H1 (cell line): ENCODE data around the gene ARHGEF4. TPM values are rescaled to one million over a fixed set of nuclear protein-coding genes. Genes with fewer than 3 reads are reported as not detected.

Source experiments
- CTCF ChIA-PET: fragments of 300-600 bp; sonication (Branson Sonifier 250); formaldehyde crosslinking; loops from one replicate; lab custom pipeline; 2021; ENCODE audit not compliant: partially characterized antibody; lab: Charles Lee
- POLR2A ChIA-PET: fragments of 300-600 bp; sonication (Branson Sonifier 250); formaldehyde crosslinking; loops from one replicate; lab custom pipeline; 2021; ENCODE audit warnings: inconsistent platforms; ENCODE audit not compliant: partially characterized antibody; lab: Charles Lee
- DNase-seq, 2 experiments: peaks; one replicate each; pipeline versions ENCODE4 v3.0.0 to v3.0.0-alpha.2; 2010 to 2022; ENCODE audit warnings: low spot score in 2 of 2, low read depth in 1 of 2, mixed read lengths in 1 of 2
- FAIRE-seq: peaks from 2 replicates; lab custom pipeline; 2011; peaks lifted over from hg19 to GRCh38; lab: Jason Lieb, UNC
- H2AFZ ChIP-seq: 2 replicates; pipeline ENCODE4 v1.8.1; 2012; ENCODE audit warnings: low read length, inconsistent platforms
- H2AK5ac ChIP-seq: 2 replicates; pipeline ENCODE4 v1.6.1; 2013; ENCODE audit warnings: low read depth, low read length
- H2BK120ac ChIP-seq: replicated peaks from 2 replicates; pipeline ENCODE3; 2013; ENCODE audit warnings: low read depth, low read length, inconsistent platforms
- H2BK12ac ChIP-seq: 2 replicates; pipeline ENCODE4 v1.6.1; 2013; ENCODE audit warnings: low read depth, low read length
- H2BK15ac ChIP-seq: 2 replicates; pipeline ENCODE4 v1.6.1; 2013; ENCODE audit warnings: low read length
- H2BK20ac ChIP-seq: 2 replicates; pipeline ENCODE4 v1.6.1; 2013; ENCODE audit warnings: low read length
- H2BK5ac ChIP-seq: 2 replicates; pipeline ENCODE4 v1.6.1; 2013; ENCODE audit warnings: low read depth, low read length
- H3K14ac ChIP-seq: 2 replicates; pipeline ENCODE4 v1.6.1; 2013; ENCODE audit warnings: inconsistent platforms; ENCODE audit not compliant: insufficient read length
- H3K18ac ChIP-seq: 2 replicates; pipeline ENCODE4 v1.6.1; 2013; ENCODE audit warnings: low read length; ENCODE audit errors: extremely low read depth
- H3K23ac ChIP-seq: 2 replicates; pipeline ENCODE4 v1.6.1; 2013; ENCODE audit warnings: inconsistent platforms; ENCODE audit not compliant: insufficient read length
- H3K23me2 ChIP-seq: 2 replicates; pipeline ENCODE4 v1.6.1; 2013; ENCODE audit warnings: low read depth, low read length
- H3K27ac ChIP-seq: 2 replicates; pipeline ENCODE4 v1.6.1; 2011; ENCODE audit warnings: low read depth, low read length, inconsistent platforms
- H3K27me3 ChIP-seq, 4 experiments: replicated peaks in 1 of 4; 1 replicate in 1 of 4; 2 replicates in 3 of 4; pipeline versions ENCODE4 v1.6.1 to v1.8.1; 2011 to 2013; ENCODE audit warnings: low read length in 3 of 4, mild to moderate bottlenecking in 3 of 4, inconsistent platforms in 2 of 4, mixed read lengths in 2 of 4, moderate library complexity in 1 of 4; ENCODE audit not compliant: control insufficient read depth in 3 of 4, insufficient read depth in 3 of 4; ENCODE audit errors: extremely low read depth in 1 of 4
- H3K36me3 ChIP-seq, 4 experiments: 2 replicates each; pipeline versions ENCODE4 v1.6.1 to v1.8.1; 2011 to 2013; ENCODE audit warnings: mild to moderate bottlenecking in 4 of 4, low read length in 3 of 4, moderate library complexity in 2 of 4, control low read depth in 1 of 4, inconsistent platforms in 1 of 4; ENCODE audit not compliant: insufficient read depth in 4 of 4, control insufficient read depth in 2 of 4
- H3K4ac ChIP-seq: replicated peaks from 2 replicates; pipeline ENCODE3; 2013; ENCODE audit warnings: low read length, low read depth, mixed read lengths, inconsistent platforms; ENCODE audit not compliant: insufficient read length
- H3K4me1 ChIP-seq, 4 experiments: replicated peaks in 1 of 4; 1 replicate in 1 of 4; 2 replicates in 3 of 4; pipeline versions ENCODE4 v1.6.1 to v1.8.1; 2011 to 2013; ENCODE audit warnings: low read length in 3 of 4, inconsistent platforms in 2 of 4, mixed read lengths in 1 of 4; ENCODE audit not compliant: insufficient read depth in 4 of 4, control insufficient read depth in 3 of 4
- H3K4me2 ChIP-seq, 2 experiments: 2 replicates each; pipeline versions ENCODE4 v1.6.1 to v1.8.1; 2011 to 2013; ENCODE audit warnings: low read depth in 2 of 2, low read length in 2 of 2, control low read depth in 1 of 2, inconsistent platforms in 1 of 2, mild to moderate bottlenecking in 1 of 2; ENCODE audit not compliant: insufficient read depth in 1 of 2
- H3K4me3 ChIP-seq, 4 experiments: fragments of 200-600, 300-600 bp in 1 of 4; sonication (generic), shearing (Covaris generic), sonication (Bioruptor Twin) in 1 of 4; 2 replicates each; pipeline versions ENCODE4 v1.5.1 to v1.8.1; 2011 to 2016; ENCODE audit warnings: low read length in 4 of 4, low read depth in 3 of 4, control low read depth in 2 of 4, inconsistent platforms in 2 of 4, mild to moderate bottlenecking in 2 of 4, mixed read lengths in 1 of 4, moderate library complexity in 1 of 4; ENCODE audit not compliant: insufficient read depth in 2 of 4; ENCODE audit errors: extremely low read depth in 1 of 4
- H3K56ac ChIP-seq: replicated peaks from 2 replicates; pipeline ENCODE3; 2013; ENCODE audit warnings: low read depth, mild to moderate bottlenecking, mixed read lengths, low read length, inconsistent platforms; ENCODE audit not compliant: insufficient read length
- H3K79me1 ChIP-seq: 2 replicates; pipeline ENCODE4 v1.6.1; 2013; ENCODE audit warnings: low read depth, low read length, control low read depth
- H3K79me2 ChIP-seq, 2 experiments: 2 replicates each; pipeline versions ENCODE4 v1.6.1 to v1.8.1; 2012 to 2013; ENCODE audit warnings: low read length in 2 of 2, mild to moderate bottlenecking in 2 of 2, inconsistent platforms in 1 of 2; ENCODE audit not compliant: insufficient read depth in 2 of 2, control insufficient read depth in 1 of 2
- H3K9ac ChIP-seq, 4 experiments: replicated peaks in 1 of 4; 1 replicate in 1 of 4; 2 replicates in 3 of 4; pipeline versions ENCODE4 v1.6.1 to v1.8.1; 2011 to 2013; ENCODE audit warnings: low read depth in 3 of 4, low read length in 3 of 4, control low read depth in 2 of 4, mild to moderate bottlenecking in 2 of 4, moderate library complexity in 2 of 4, inconsistent platforms in 1 of 4; ENCODE audit errors: extremely low read depth in 1 of 4
- H3K9me3 ChIP-seq, 2 experiments: 2 replicates each; pipeline versions ENCODE4 v1.6.1 to v1.8.1; 2012 to 2013; ENCODE audit warnings: mild to moderate bottlenecking in 2 of 2, moderate library complexity in 2 of 2, control low read depth in 1 of 2, inconsistent platforms in 1 of 2, low read depth in 1 of 2, low read length in 1 of 2, mixed read lengths in 1 of 2; ENCODE audit not compliant: insufficient read depth in 2 of 2
- H4K20me1 ChIP-seq, 2 experiments: replicated peaks in 1 of 2; 2 replicates each; pipeline versions ENCODE3 to v1.8.1; 2011 to 2013; ENCODE audit warnings: inconsistent platforms in 2 of 2, low read length in 2 of 2, mild to moderate bottlenecking in 1 of 2; ENCODE audit not compliant: insufficient read depth in 2 of 2, control insufficient read depth in 1 of 2
- H4K5ac ChIP-seq: 2 replicates; pipeline ENCODE4 v1.6.1; 2013; ENCODE audit warnings: low read length, low read depth, mixed read lengths, inconsistent platforms; ENCODE audit not compliant: insufficient read length
- H4K8ac ChIP-seq: 2 replicates; pipeline ENCODE4 v1.8.0; 2013; ENCODE audit warnings: mild to moderate bottlenecking, moderate library complexity, low read length, inconsistent platforms; ENCODE audit not compliant: insufficient read depth; ENCODE audit errors: extremely low read depth
- H4K91ac ChIP-seq: replicated peaks from 2 replicates; pipeline ENCODE3; 2013; ENCODE audit warnings: low read length, mixed read lengths, inconsistent platforms; ENCODE audit not compliant: insufficient read length
- EP300 ChIP-seq, 2 experiments: IDR thresholded peaks; 1 replicate in 1 of 2; 2 replicates in 1 of 2; pipeline ENCODE4 v1.6.1; 2011 to 2012; ENCODE audit warnings: low read depth in 2 of 2, low read length in 2 of 2, mild to moderate bottlenecking in 2 of 2, borderline replicate concordance in 1 of 2, inconsistent platforms in 1 of 2, moderate library complexity in 1 of 2
- FOSL1 ChIP-seq: IDR thresholded peaks from 2 replicates; pipeline ENCODE4 v1.6.1; 2011; ENCODE audit warnings: mild to moderate bottlenecking, low read depth, low read length, moderate library complexity; ENCODE audit not compliant: insufficient read depth
- PHF8 ChIP-seq: fragments of 200-600 bp; sonication (generic); conservative IDR thresholded peaks from 2 replicates; pipeline ENCODE4 v1.7.1; 2012; ENCODE audit warnings: low read depth, mild to moderate bottlenecking, inconsistent platforms, low read length, moderate library complexity
- SUZ12 ChIP-seq: fragments of 200-600 bp; sonication (generic); IDR thresholded peaks from 2 replicates; pipeline ENCODE4 v1.6.1; 2012; ENCODE audit warnings: mild to moderate bottlenecking, inconsistent platforms, low read length, moderate library complexity, mixed read lengths
- TCF12 ChIP-seq: IDR thresholded peaks from 2 replicates; pipeline ENCODE4 v1.6.1; 2011; ENCODE audit warnings: low read depth, mild to moderate bottlenecking, low read length
- TEAD4 ChIP-seq: IDR thresholded peaks from 2 replicates; pipeline ENCODE4 v1.6.1; 2012; ENCODE audit warnings: low read depth, low read length, inconsistent platforms, mixed read lengths
- WGBS, 2 experiments: shearing (Covaris generic) in 1 of 2; methylation state at CpG; one replicate each; pipeline versions ENCODE4 v1.1.6 to v1.1.7; 2013 to 2015; ENCODE audit warnings: low lambda C conversion rate in 2 of 2, mixed read lengths in 2 of 2, inconsistent platforms in 1 of 2, low coverage in 1 of 2, missing lambda C conversion rate in 1 of 2; ENCODE audit not compliant: insufficient replicate concordance in 2 of 2, insufficient coverage in 1 of 2, insufficient read length in 1 of 2; ENCODE audit errors: extremely low coverage in 1 of 2, missing lambda C conversion rate in 1 of 2; 5-methylcytosine and 5-hydroxymethylcytosine counted together
- polyA plus RNA-seq, 7 experiments: library from polyadenylated mRNA; depleted of rRNA in 3 of 7; stranded (reverse) in 5 of 7; unstranded in 2 of 7; fragments of >200 nt in 5 of 7; fragments of 200-250 nt in 2 of 7; gene quantifications; 1 replicate in 5 of 7; 2 replicates in 1 of 7; 4 replicates in 1 of 7; pipeline versions ENCODE4 v1.2.1 to v1.2.3, GENCODE V29; 2011 to 2013; ENCODE audit warnings: missing spikeins in 2 of 7, mixed read lengths in 2 of 7
- total RNA-seq: library from RNA; stranded (reverse); fragmentation: NEBNext Ultra II Directional; extraction: Animal tissue kit (Norgen Biotek cat#: 25700); gene quantifications from 2 replicates; pipeline ENCODE4 v1.2.1, GENCODE V29; 2021
- TF ChIP-seq, protein P1 (sequence below): IDR thresholded peaks from 2 replicates; pipeline ENCODE4 v1.6.1; 2012; ENCODE audit warnings: inconsistent platforms

The ARHGEF4 gene
- total and polyA plus RNA-seq, 2 of the 8 experiments (the other 6 are each of a cell fraction or from before 2014, with no cell fraction given), result 10.6 to 14.6 TPM

DNA sequence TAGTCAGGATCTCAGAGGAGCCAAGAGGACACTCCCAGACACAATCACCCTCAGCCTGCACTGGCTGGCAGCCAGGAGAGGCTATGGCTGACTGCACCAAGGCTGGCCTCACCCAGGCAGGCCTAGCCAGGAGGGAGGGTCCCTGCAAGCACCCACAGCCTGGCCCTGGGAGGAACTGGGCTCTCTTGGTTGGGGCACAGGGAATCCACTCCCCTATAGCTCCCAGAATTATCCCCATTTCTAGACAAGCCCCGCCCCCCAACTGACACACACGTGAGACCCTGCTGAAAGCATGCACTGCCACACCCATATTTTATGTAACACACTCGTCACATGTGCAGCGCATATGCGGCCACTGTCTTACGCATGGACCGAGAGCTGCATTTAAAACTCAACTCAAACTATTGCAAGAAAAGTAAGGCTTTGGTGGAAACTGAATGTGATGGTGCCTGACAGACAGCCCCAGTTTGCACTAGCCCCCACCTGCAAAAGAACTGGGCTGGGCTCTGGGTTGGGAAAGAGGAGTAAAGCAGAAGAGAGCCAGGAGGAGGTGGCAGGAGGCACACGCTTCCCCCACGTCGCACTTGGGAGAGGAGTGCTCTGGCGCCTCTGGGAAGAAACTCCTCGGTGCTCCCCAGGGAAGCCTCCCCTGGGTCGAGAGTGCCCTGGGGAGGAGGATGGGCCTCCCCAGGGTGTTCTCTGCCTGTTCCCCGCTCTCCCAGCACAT lies 28.9 kb upstream of the ARHGEF4 start:
- H2BK120ac ChIP-seq, result no peak overlapping the region
- no peak overlapping the region for H3K27ac ChIP-seq
- no peak overlapping the region for H4K5ac ChIP-seq
- no peak overlapping the region for H3K4me3 ChIP-seq
- ChIA-PET POLR2A (interaction anchor here (1.0 to 1.2 kb wide), 2 partner anchors 38 to 46 kb away, joined by 3 read pairs; no protein-coding TSS in a partner anchor), CTCF (interaction anchor here (1.3 to 1.8 kb wide), 4 partner anchors 10 to 66 kb away, joined by 3 to 4 read pairs (median 4); no protein-coding TSS in a partner anchor)
- H4K8ac ChIP-seq, result no peak overlapping the region
- H3K14ac ChIP-seq, result no peak overlapping the region
- no peaks in the 10 kb centered on the region for H3K79me1 ChIP-seq
- no peak overlapping the region for H3K18ac ChIP-seq
- H3K4me1 ChIP-seq, result peaks cover 0 to 2% (median 0%) of the 10 kb centered on the region in 4 experiments; a peak in 1 of 7 replicates
- no peaks in the 10 kb centered on the region for H3K23me2 ChIP-seq
- H3K4me2 ChIP-seq, result no peak overlapping the region
- no peaks in the 10 kb centered on the region for H3K79me2 ChIP-seq
- TF ChIP-seq PHF8, result no peak
- no peak for TF ChIP-seq FOSL1
- TF ChIP-seq EP300 (IDR thresholded peaks at IDR 0.05; ENCODE audit: borderline replicate concordance in 1 of 2, low read depth in 2 of 2, low read length in 2 of 2), result no peak
- TF ChIP-seq, protein P1, sequence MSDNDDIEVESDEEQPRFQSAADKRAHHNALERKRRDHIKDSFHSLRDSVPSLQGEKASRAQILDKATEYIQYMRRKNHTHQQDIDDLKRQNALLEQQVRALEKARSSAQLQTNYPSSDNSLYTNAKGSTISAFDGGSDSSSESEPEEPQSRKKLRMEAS, result no peak
- no peak for TF ChIP-seq SUZ12
- no peak for TF ChIP-seq TEAD4
- TF ChIP-seq TCF12, result no peak
- TF ChIP-seq, all 59 proteins: peak for 0
- no peak for DNase-seq
- Histone ChIP-seq H3K23ac (no peak overlapping the region), H4K20me1 (no peaks in the 10 kb centered on the region), H3K27me3 (no peaks in the 10 kb centered on the region), H2BK12ac (no peak overlapping the region), H3K36me3 (no peaks in the 10 kb centered on the region), H2BK20ac (no peak overlapping the region), H2AK5ac (no peak overlapping the region), H4K91ac (no peak overlapping the region), H3K4ac (no peak overlapping the region), H2AFZ (no peak overlapping the region), H3K56ac (no peak overlapping the region), H3K9me3 (no peaks in the 10 kb centered on the region), H2BK5ac (no peak overlapping the region), H3K9ac (no peak overlapping the region), H2BK15ac (no peak overlapping the region)
- FAIRE-seq, result no peak
- WGBS, 2 experiments, result 84% methylated on average over 14 of the region's 14 CpGs; no CpG with 5 or more reads in 1 of the 2 experiments
